GM19452 (cell line): ENCODE measurements around the gene MAN1C1.
"Not testable (repeated sequence)": the region's sequence is repeated elsewhere in the genome, so short reads cannot be mapped to it uniquely, and the experiment has no call there.

Experiments used
- ATAC-seq: cut with Tn5 transposase; IDR thresholded peaks from one replicate; pipeline ENCODE4 v1.9.1; 2021; ENCODE audit not compliant: unreplicated experiment

The MAN1C1 gene

DNA sequence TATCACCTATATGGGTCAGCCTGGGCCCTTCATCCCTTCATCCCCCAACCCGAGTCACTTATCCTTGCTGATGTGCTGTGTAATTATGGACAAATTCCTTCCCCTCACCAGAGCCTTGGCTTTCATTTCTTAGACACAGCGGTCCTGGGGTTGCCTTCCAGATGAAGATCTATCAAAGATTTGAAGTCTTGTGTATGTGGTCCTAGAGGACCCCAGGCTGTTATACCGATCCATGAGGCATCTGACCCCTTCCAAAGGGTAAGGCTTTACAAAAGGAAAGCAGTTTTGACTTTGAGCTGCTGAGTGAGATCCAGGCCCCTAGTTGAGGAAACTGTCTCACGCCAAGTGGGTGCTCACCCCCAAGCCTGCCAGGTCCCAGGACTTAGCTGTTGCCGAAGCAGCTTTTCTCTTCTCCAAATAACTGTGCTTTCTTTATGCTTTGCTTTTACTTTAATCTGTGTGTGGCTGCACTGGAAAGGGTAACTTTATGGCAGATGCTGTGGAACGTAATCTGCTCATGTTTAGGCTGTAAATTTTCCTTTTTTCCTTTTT lies 37.6 kb downstream of the MAN1C1 start:
- no peak for ATAC-seq

DNA sequence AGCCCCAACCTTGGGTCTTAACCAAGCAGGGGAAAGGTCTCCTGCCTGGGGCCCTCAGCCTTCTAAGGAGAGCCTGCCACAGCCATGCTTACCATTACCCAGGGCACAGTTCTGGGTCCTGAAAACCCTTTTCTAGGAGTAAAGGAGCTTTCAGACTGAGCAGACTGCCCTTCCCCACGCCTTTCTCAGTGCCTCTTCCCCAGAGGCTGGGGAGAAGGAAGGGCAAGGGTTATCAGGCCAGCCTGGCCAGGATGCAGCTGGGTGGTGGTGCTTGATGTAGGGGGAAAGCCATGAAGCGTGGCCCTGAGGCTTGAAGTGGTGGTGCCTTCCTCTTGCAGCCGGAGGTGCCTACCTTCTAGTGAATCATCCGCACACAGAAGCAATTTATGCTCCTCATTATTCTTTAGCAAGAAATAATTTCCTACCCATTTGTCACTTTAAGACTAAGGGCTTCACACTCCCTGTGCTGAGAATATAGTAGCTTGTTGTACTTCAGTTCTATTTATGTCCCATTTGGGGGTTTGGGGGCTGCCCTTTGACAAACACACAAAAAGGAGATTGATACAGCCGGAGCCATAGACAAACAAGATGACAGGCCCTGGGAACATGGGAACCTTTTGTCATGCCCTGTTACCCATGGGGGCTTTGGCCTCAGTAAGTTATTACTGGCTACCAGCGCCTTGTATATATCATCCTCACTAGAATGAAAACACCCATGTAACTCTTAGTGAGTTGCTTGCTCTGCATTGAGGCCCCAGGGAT lies 40.7 kb downstream of the MAN1C1 start:
- no peak for ATAC-seq

DNA sequence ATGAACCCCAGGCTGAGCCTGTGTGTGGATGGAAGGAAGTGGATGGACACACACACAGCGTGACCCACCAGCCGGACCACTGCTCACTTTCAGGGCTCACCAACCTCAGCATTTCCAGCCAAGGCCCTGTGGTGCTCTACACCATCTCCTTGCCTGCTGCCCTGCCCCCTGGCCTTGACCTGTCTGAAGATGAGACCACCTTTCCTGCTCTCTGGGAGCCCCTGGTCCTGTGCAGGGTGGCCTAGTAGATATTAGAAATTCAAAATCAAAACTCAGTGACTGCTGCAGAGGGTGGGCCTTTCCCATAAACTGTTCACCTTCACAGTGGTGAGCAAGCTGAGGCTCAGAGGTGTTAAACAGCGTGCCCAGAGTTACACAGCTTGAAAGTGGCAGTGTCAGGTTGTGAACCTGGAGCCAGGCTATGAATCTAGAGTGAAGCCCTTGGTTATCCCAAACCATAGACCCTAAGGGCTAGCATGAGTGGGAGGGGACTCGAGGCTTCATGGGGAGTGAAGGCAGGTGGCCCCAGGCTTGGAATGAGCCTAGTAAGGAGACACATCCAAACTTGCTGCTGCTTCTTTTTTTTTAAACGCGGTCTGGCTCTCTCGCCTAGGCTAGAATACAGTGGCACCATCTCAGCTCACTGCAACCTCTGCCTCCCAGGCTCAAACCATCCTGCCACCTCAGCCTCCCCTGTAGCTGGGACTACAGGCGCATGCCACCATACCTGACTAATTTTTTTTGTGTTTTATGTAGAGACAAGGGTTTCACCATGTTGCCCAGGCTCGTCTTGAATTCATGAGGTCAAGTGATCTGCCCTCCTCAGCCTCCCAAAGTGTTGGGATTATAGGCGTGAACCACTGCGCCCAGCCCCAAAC lies 41.5 kb downstream of the MAN1C1 start:
- ATAC-seq: no peak

DNA sequence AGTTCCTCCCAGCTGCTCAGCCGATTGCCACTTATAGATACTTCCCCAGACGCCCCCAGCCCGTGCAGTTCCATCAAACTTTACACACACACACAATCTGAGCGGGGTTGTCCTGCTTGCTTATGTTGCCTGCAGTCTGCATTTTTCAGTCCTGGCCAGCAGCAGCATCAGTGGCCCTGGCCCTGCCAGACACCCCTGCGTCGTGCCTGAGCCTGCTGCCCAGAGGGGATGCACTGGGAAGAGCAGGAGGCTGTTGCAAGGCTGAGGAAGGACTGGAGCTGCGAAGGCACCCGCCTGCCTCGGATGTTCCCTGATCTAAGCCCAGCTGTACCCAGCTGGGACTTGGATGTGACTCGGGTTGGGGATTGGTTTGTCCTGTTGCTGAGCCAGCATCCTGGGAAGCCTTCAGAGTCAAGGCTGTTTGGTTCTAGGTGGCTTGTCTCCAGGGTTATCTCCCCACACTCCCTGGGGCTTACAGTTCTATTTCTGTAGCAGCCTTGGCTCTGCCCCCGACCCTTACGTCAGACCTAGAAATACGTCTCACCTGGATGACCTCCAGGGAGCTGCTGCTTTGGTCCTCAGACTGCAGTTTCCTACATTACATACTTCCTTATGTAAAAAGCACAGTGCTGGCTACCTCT lies 42.3 kb downstream of the MAN1C1 start:
- no peak for ATAC-seq

DNA sequence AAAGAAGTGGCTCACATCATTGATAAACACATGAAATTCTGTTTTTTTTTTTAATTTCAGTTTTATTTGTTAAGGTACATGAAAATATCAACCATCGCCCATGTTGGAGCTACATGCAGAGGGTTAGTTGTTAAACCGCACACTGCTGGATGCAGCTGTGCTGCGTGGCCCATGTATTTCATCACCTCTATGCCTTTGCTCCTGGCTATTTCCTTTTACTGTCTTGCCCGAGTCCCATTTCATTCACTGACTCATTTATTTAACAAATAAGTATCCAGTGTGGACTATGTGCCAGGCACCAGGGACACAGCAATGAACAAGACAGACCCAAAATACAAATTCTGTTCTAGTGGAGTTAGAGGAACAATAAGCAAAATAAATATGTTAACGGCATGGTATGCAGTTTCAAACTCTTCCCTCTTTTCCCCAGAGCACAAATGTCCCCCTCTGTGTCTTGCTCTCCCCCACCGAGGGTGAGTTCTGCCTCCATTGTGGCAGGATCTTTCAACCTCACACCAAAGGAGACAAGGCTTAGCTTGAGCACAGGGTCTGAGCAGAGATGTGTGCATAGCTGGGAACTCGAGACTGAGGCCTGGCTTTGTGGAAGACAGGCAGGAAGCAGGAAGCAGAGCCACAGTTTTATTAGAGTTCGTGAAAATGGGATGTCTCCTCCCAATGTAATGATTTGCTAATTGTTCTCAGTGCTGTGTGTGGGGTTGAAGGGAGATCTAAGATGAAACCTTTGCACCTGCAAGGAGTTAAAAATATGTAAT lies 44.6 kb downstream of the MAN1C1 start:
- ATAC-seq: no peak

DNA sequence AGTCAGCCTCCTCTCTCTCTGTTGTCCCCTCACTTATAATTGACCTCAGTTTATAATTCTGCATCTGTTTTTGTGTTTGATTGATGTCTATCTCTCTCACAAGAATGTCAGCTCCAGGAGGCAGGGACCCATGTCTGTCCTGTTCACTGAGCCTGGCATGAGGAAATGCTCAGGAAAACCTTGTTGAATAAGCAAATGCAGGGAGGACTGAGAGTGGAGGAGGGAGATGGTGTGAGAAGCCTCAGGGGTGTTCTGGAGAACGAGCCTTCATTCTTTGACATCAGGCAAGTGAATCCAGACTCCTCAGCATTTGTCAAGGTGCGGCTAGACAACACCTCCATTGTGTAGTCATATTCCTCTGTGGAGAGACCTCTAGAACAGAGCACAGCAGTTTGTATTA lies 45.5 kb downstream of the MAN1C1 start:
- ATAC-seq: no peak

DNA sequence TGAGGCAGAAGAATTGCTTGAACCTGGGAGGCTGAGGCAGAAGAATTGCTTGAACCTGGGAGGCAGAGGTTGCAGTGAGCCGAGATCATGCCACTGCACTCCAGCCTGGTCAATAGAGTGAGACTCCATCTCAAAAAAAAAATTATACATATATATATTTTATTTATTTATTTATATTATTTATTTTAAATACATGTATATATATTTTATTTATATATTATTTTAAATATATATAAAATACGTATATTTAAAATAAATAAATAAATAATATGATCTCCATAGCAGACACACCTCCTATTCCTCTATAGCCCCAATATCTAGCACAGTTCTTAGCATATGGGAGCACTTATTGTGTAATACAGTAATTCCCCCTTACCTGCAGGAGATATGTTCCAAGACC lies 46.4 kb downstream of the MAN1C1 start:
- not testable (repeated sequence) for ATAC-seq

DNA sequence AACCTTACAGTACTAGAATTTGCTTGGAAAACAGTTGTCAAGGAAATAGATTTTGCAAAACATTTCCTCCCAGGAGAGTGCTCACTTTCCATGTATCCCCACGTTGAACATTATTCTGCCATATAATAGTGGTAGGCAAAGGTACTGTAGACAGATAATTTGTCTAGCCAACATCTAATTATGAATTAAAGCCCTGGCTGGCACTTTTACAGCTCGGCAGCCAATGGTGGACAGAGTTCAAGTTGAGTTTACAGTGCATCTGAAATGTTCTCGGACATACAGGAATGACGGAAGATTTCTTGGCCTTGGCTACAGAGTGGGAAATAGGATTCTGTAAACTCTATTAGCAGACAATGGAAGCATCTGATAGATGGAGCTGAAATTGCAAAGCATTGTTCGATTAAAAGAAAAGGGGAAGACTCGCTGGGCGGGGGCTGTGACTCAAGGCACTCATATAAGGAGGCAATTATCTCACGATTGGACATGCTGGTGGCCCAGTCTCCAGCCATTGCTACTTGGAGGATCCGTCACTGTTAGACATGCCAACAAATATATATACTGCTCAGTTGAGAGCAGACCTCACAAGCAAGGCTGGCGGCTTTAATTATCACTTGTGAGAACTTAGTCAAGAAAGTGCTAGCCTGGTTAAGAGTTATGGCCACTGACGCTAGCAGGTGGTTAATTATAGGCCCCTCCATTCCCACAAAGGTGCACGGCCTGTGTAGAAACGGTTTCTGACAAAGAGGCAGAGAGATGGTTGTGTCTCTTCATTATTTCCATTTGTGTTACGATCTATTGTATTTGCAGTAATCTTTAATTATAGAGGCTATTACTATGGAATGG lies 48.0 kb downstream of the MAN1C1 start:
- no peak for ATAC-seq

DNA sequence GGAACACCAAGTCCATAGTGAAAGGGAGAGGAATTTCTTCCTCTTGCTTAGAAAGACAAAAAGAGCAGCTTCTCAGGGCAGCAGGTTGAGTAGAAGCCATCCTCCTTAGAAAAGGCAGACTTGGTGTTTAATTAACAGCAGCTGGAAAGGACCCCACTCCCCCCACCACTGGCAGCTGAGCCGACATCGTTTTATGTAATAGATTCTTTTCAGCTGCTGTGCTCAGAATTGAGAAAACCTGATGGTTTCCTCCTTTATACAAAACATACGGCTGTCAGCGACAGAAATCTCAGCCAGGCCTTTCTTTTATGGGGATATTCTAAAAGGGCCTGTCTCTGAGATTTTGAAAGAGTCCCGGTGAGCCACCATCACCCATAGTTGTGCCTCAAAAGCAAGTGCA lies 49.9 kb downstream of the MAN1C1 start:
- ATAC-seq: no peak

DNA sequence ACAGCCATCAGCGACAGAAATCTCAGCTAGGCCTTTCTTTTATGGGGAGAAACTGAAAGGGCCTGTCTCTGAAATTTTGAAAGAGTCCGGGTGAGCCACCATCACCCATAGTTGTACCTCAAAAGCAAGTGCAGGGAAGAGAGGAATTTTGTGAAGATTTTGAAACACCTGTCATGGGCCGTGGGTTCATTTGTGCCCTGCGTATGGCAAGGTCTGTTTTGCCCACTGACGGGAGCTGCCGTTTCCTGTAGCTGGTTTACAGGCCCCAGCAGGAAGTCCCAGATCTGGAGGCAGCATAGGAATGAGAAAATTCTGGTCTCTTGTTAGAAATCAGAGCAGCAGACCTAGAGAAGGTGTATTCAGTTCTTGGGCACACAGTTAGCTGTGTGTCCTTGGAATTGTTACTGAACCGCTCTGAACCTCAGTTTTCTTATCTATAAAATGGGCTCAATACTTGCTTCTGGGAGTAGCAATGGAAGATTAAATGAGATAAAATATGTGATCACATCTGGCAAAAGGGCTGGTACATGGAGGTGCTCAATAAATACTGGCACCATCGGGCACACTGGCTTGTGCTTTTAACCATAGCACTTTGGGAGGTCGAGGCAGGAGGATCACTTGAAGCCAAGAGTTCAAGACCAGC lies 52.5 kb downstream of the MAN1C1 start:
- ATAC-seq: no peak

DNA sequence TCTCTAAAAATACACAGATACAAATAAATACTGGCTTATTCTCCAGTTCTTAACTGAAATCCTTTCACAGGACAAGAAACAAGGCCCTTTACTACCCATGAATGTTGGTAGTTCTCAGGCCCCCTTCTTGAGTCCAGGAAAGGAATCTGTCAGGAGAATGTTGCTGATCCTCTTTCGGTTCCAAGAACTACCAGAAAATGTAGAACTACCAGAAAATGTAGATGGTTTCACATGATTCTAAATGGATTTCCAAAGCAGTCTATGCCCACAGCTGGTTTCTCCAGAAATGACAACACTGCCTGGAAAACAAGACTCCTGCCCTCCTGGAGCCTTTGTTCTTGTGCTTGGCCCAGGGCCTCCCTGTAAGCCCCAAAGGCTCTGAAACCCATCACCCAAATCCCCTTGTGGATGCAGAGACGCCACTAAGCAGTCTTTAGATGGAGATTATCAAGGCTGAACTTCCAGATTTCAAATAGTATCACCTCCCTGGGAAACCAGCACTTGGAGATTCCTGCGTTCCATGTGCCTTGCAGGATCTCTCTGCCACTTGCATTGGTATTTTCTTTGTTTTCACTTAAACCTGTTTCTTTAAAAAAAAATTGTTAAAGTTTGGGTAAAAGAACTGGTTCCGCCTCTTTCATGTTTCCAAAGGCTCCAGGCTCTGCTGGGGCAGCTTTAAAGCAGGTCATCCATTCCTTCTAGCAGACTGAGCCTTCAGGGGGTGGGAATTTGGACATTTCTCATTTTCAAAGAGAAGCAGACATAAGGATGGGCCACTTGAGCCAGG lies 53.4 kb downstream of the MAN1C1 start:
- ATAC-seq: no peak

DNA sequence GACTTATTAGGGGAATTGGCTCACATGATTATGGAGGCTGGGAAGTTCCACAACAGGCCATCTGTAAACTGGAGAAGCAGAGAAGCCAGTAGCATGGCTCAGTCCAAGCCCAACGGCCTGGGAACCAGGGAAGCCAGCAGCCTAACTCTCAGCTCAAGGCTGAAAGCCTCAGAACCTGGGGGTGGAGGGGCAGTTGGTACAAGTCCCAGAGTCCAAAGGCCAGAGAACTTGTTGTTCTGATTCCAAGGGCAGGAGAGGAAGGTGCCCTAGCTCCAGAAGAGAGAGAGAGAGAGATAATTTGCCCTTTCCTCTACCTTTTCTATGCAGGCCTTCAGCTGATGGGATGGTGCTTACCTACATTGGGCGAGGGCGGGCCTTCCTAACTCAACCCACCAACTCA lies 55.3 kb downstream of the MAN1C1 start:
- ATAC-seq: no peak

DNA sequence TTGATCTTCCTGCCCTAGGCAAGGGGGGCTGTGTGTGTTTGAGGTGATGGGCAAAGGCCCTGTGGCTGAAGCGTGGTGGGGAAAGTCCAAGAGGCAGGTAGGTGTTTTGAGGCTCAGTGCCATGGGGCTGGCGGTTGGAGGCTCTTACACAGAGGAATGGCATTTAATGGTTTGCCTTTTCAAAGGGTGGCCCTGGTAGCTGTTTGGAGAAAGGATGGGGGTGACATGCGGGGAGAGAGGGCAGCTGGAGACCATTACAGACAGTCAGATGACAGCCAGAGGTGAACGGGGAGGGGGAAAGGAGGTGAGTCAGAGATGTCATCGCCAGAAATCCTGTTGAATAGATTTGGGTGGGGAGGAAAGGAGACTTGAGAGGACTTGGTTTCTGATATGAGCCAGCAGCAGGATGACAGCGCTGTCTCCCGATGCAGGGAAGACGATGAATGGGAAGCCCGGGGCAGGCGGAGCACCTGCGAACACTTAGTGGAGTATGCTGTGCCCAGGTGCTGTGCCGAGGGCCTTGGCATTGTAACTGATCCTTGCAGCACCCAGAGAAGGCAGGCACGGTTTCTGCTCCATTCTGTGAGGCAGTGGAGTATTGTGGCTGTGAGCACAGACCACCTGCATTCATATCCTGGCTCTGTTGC lies 56.3 kb downstream of the MAN1C1 start:
- ATAC-seq: no peak

DNA sequence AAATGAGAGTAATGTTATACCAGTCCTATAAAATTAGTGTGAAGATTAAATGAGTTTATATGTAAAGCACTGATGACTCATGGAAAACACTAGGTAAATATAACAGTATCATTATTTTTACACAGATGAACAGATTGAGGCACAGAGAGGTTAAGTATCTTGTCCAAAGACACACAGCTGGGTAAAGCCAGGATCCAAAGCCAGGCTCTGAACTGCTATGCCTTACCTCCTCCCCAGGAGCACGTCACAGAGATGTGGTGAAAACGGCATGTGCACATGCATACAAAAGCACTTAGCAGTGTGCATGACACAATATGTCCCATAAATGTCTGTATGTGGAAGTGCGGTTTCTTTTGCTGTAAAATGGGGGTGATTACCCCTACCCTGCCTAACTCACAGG lies 56.9 kb downstream of the MAN1C1 start:
- no peak for ATAC-seq

DNA sequence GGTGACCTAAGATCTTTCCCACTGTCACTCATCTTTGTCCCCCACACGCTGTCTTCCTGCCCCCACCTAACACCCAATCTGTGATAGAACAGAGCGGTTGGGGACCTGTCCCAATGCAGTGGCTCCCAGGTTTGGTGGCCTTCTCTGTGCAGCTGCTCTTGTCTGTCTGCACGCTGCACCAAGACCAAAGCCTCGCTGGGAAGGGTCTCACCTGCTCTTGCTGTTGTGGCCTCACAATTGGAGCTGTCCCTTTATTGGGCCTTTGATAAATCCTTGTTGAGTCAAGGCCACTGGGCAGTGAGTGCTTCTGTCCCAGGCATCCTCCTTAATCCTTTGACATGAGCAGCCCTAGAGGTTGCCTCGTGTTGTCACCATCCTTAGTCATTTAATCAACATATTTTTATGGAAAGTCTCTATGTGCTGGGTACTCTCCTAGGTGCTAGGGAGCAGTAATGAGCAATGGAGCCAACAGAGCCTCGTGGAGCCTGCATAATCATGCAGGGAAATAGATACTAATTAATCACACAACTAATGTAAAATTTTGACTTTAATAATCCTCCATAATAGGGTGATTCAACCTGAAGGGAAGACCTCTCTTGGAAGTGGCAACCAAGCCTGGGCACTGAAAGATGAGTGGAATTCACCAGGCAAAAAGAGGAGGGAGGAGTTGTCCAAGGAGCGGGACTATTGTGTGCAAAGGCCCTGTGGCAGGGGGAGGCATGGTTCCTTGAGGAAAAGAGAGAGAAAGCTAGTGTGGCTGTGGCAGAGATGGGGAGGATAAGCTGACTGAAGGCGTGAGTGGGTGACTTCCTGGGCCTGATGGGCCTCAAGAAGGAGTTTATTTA lies 57.6 kb downstream of the MAN1C1 start:
- no peak for ATAC-seq

DNA sequence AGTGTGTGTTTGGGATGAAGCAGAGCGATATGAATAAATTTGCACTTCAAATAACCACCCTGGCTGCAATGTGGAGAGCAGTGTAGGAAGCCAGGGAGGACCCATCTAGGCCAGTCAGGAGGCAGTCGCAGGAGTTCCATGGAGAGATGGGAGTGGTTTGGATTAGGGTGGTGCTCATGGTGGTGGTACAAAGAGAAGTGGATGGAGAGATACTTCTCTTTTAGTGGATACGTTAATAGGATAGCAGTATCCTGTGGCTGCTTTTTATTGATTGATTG lies 58.2 kb downstream of the MAN1C1 start:
- ATAC-seq: no peak

DNA sequence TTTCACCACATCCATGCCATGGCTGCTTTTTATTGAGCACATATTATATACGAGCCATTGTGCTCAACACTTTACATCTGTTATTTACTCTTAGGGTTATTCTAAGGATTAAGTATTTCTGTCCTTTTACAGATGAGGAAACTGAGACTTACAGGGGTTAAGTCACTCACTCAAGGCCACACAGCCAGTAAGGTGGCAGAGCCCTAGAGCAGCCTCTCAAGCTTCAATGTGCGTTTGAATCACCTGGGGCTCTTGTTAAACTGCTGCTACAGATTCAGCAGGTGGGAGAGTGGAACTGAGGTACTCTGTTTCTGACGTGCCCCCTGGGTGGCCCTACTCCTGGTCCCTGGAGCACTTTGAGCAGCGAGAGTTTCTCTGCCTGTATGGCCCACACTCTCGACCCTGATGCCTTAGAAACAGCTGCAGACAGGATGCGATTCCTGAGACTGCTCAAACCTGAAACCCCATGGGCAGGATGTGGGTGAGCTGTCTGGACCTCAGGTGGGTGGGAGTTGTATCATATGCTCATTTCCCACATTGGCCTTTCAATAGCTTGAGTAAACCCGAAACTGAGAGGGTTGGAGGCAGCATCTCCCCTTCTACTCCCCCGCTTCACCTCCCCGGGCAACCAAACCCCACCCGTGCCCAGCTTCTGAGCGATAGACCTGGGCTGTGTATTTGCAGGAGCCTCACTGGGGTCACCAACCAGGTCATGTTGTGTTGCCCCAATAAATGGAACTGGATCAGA lies 59.3 kb downstream of the MAN1C1 start:
- peak; percentile 95 for ATAC-seq
